Epidermal melanocyte (primary cell): ENCODE measurements around the gene RUFY1.
A peak's percentile ranks its signal among the peaks of the same experiment; 100 is the strongest.
"Not testable (repeated sequence)": the region's sequence is repeated elsewhere in the genome, so short reads cannot be mapped to it uniquely, and the experiment has no call there.

Experiments used
- DNase-seq: peaks from one replicate; pipeline ENCODE4 v3.0.0; 2011; ENCODE audit warnings: low spot score; ENCODE audit not compliant: insufficient read length

RUFY1 gene

GRCh38 chr5:179534431-179534830, 15.9 kb upstream of the RUFY1 start:
- DNase-seq: no peak

- no peak for DNase-seq
Observed at GRCh38 chr5:179536676-179537075, 13.7 kb upstream of the RUFY1 start.

DNA sequence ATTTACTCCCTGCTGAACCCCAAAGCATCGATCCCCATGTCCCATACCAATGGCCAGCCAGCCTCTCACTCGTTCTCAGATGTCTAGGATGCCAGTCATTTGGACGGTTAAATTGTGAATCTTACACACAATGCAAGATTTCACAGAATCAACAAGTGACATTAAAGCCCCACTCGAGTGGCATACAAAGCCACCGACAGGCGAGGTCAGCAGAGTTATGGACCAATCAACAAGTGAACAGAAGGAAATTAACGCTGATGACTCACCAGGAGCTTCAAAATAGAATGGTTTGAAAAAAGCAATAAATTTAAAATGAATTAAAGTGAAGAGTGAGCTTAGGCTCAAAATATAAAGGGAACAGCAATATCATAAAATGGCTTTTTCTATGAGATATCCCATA, 8.2 kb upstream of the RUFY1 start:
- no peak for DNase-seq

GRCh38 chr5:179543275-179543674, 7.1 kb upstream of the RUFY1 start:
- not testable (repeated sequence) for DNase-seq

DNA sequence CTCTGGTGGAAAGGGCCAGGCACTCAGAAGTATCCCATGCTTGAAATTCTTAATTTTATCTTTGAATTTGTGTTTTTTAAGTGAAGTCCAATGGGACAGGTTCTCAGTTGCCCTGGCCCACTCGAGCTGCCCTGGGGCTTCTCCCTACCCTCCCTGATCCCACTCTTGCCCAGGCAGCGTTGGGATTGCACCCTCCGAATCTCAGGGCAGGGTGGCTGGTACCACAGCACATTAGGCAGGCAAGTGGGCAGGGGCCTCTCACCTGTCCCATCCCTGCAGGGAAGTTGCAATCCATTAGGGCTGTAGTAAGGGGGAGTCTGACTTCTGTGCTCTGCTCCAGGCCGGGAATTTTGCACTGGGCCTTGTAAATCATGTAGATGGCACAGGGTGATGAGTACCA, 2.7 kb downstream of the RUFY1 start:
- no peak for DNase-seq

DNA sequence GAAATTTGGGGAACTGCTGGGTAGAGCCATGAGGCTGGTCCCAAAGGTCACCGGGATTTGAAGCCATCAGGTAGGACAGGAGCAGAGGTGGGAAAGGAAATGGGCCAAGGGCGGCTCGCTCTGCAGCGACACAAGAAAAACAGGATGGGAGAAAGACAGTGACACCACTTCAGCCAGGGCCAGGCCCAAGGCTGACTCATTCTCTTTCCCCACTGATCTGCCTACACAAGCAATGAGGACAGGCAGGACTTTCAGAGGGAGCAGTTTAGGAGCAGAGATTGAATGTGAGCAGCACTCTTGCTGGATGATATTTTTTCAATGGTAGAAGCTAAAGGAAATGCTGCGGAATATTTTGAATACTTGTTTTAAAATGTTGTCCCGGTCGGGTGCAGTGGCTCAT, 3.5 kb downstream of the RUFY1 start:
- no peak for DNase-seq

DNA sequence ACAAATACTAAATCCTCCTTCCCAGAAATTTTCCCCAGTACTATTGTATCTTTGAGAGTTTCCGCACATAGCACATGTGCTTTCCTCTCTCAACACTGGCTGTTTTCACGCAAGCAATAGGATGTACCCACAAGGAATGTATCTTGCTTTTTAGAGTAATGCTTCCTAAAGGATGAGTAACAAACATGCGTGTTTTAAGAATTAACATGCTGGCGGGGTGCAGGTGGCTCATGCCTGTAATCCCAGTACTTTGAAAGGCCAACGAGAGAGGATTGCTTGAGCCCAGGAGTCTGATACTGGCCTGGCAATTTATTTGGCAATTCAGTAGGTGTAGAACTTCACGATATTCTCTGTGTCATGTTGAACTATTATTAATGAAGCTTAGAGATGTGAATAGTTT, 4.6 kb downstream of the RUFY1 start:
- DNase-seq: no peak

DNA sequence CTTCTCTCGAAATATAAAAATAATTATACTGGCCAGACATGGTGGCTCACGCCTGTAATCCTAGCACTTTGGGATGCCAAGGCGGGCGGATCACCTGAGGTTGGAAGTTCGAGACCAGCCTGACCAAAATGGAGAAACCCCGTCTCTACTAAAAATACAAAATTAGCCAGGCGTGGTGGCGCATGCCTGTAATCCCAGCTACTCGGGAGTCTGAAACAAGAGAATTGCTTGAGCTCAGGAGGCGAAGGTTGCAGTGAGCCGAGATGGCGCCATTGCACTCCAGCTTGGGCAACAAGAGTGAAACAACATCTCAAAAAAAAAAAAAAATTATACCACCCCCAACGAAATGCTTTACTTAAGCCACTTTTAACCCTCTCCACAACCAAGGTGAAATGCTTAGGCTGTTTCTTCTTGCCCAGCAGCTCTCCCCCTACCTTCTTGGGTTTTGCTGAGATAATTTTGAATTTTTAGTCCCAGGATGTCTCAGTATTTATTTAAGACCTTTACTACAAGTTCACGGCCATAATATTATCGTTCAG, 8.0 kb downstream of the RUFY1 start:
- DNase-seq: not testable (repeated sequence)

GRCh38 chr5:179558932-179559283, 8.6 kb downstream of the RUFY1 start:
- DNase-seq: no peak

DNA sequence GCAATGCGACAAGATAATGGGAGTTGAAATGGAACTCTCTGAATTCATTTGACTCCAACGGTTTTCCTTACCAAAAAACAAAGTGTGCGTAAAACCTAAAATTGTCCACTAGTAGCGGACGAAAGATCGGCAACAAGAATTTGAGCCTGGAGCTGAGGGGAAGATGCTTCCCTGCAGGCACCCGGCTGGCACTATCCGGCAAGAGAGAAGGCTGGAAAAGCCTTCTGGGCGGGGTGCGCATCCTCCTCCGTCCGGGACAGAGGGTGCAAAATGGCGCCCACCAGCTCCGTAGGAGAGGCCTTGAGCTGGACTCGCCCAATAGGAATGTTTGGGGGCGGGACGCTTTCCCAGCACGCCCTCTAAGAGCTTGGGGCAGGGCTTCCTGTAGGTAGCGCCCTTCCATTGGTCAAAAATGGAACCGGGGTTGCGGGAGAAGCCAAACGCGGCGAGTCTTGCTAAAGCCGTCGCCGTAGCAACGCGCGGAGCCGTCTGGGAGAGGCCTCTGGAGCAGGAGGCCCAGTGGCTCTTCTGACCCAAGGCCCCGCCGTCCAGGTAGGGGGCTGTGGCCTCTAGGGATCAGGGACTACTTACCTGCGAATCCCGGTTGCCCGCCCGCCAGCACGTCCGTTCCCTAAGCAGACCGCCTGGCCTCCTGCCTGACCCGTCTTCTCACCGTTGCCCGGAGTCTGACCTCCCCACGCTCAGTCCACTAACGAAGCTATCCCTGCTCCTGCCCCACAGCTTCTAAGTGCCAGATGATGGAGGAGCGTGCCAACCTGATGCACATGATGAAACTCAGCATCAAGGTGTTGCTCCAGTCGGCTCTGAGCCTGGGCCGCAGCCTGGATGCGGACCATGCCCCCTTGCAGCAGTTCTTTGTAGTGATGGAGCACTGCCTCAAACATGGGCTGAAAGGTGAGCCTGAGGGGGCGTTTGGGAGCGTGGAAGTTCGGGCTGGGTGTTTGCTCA, 9.2 kb downstream of the RUFY1 start:
- DNase-seq: peak; percentile 98

DNA sequence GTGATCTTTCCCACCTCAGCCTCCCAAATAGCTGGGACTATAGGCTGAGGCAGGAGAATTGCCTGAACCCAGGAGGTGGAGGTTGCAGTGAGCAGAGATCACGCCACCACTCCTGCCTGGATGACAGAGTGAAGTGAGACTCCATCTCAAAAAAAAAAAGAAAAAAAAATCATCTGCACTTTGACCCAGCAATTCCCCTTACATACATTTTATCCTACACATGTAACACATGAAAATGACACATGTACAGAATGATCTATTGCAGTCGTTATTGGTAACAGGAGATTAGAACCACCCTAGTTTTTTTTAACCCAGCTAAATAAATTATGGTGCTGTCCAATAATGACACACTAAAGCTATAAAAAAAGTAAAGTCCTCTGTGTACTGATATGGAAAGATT, 14.2 kb downstream of the RUFY1 start:
- no peak for DNase-seq

- no peak for DNase-seq
Observed at GRCh38 chr5:179568721-179569120, 18.4 kb downstream of the RUFY1 start.

GRCh38 chr5:179572386-179572785, 22.0 kb downstream of the RUFY1 start:
- no peak for DNase-seq

- no peak for DNase-seq
Observed at GRCh38 chr5:179577286-179577960, 27.1 kb downstream of the RUFY1 start.

DNA sequence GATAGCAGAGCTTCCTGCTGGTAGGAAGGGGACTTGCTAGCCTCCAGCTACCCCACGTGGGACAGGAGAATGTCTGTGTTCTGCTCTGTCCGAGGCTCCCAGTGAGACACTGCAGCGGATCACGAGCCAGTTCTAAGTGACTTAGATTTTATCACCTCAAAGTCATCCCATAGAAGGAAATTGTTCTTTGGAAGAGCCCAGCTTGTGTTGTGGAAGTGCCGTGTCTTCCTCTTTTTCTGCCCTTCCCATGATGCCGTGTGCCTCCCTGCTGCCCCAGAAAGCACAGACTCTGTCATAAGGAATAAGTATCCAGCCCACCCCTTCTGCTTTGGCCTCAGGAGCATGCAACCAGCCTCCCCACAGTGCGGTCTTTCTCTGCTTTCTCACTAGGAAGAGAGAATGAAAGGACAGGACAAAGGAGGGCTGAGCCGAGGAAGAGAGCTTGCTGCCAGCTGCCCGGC, 35.6 kb downstream of the RUFY1 start:
- DNase-seq: no peak

DNA sequence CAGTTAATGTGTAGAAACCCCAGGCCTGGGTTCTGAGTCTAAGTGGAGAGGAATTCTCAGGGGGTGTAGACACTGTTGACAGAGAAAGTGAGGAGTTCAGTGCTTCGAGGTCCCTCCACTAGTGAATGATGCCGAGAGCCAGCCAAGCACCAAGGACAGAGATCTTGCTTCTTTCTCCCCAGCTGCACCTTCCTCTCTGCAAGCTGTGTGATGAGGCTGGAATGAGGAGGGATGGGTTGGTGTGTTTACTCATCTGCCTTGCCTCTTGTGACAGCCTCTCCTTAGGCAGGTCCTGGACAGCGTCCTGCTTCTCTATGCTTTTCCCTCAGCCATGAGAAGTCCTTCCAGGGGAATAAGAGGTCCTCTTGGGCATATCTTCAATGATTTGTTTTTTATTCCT, 37.8 kb downstream of the RUFY1 start:
- DNase-seq: no peak

DNA sequence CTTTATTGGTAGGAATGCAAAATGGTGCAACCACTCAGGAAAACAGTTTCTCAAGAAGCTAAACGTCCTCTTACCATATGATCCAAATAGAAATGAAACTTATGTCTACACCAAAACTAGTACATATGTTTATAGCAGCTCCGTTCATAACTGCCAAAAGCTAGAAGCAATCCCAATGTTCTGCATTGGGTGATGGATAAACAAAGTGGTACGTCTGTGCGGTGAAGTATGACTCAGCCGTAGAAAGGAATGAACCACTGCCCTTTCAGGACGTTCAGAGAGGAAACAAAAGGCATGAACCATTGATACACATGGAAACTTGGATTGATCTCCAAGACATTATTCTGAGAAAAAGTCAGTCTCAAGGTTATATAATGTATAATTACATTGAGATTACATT, 45.6 kb downstream of the RUFY1 start:
- DNase-seq: no peak

DNA sequence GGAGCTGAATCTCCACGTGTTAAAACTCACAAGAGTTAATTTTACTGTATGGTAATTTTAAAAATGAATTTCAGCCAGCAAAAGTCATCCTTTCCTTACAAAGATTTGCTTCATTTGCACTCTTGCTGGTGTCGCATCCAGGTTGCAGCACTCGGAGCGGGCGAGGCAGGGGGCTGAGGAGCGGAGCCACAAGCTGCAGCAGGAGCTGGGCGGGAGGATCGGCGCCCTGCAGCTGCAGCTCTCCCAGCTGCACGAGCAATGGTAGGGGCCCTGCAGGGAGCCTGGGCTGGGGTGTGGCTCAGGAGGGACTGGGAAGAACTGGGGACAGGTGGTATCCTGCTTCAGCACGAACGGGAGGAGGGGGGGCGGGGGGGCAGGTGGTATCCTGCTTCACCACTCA, 46.1 kb downstream of the RUFY1 start:
- no peak for DNase-seq

DNA sequence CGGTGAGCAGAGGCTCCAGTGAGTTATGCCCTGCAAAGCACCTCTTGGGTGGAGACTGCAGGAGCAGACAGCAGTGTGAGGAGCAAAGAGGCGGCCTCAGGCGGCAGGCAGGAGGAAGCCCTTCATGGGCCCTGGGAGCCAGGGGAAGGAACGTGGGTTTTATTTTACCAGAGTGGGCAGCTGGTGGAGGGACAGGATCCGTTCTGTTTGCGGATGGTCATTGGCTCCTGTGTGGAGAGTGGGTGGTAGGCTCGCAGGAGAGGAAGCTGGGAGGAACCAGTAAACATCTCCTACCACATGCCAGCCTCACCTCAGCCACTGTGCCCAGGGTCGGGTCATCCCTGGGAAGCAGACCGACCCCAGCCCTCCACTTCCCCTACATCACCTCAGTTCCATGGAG, 48.7 kb downstream of the RUFY1 start:
- no peak for DNase-seq

DNA sequence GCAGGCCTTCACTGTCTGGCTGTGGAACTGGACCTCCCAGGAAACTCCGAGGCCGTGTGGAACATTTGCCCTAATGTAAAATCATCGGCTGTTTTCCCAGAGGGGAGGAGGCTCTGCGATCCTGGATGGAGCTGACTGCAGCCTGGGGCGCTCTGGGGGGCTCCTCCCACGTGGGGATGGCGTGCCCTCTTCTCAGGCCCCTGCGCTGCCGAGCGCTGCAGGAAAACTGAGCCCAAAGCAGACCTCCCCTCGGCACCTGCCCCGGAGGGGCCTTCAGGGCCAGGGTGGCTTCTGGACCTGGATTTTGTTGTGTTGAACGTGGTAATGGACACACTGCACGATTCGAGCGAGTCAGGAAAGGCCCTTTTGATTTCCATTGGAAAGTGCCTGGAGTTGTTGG, 49.2 kb downstream of the RUFY1 start:
- DNase-seq: no peak

- no peak for DNase-seq
Observed at GRCh38 chr5:179599973-179600372, 49.6 kb downstream of the RUFY1 start.

DNA sequence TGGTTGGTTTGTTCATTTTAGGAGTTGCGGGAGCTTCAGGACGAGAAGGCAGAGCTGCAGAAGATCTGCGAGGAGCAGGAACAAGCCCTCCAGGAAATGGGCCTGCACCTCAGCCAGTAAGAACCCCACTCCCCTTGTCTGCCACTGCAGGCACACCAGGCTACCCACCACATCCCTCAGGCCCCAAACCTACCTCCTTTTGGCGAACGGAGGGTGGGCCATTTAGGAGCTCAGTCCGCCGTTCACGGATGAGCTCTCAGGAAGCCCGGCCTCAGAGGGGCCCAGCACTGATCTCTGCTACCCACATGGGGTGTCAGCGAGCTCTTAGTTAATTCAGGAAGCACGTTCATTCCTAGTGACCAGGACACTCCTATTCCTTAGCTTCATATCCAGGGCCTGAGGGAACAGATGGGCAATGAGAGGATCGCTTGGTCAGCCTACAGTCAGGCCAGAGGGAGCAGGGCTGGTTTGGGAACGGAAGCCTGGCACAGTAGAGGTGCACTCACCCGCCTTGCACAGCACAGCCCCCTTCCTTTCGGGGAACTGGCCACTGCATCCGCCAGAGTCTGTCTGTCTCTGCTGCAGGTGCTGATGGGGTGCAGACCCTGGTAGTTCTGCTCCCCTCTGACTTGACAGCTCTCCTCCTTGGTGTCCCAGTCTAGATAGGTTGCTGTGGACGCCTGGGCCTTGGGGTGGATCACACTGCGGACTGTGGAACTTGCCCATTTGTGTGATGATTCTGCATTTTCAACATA, 51.7 kb downstream of the RUFY1 start:
- DNase-seq: no peak
